HG03460 (cell line): ENCODE data around the gene COPS8.

Experiments
- ATAC-seq: cut with Tn5 transposase; IDR thresholded peaks from one replicate; pipeline ENCODE4 v1.9.1; 2021; ENCODE audit not compliant: unreplicated experiment

Gene COPS8

GRCh38 chr2:237085248-237086221 is at the start of gene COPS8:
Gene COPS8, plus strand, starts transcription at chr2:237085889. Its CDS starts 76 bp downstream, at chr2:237085965.
- peak; percentile 98 for ATAC-seq

DNA sequence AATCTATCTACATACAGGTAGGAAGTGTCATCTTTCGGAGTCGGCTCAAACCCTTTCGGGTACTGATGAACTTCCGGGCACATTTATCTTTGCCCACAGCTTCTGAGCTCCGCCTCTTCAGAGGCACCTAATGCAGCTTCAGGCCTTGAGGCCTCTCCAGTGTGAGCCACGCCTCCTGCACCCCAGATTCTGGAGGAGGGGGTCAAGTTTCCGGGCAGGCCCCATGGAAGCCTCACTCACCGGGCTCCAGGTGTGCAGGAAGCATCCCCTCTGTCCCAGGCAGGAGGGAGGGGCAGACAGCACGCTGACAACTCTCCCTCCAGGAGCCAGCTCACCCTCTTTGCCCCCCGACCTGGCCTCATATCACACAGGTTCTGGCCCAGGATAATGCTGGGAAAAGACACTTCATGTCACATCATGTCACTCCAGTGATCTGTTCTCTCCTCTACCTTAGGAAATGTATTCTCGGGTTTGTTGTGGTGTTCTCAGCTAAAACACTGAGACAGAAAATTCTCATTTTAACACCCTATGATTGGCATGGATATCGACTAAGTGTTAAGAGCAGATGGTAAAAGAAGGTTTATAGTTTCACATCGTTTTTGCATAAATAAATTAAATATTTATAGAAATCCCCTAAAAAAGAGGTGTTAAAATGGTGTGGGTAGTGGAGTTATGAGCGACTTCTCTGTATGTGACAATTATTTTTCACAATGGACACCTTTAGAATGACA is 46.2 kb upstream of the COPS8 start:
- no peak for ATAC-seq

GRCh38 chr2:237041231-237041630 is 44.5 kb upstream of the COPS8 start:
- no peak for ATAC-seq

GRCh38 chr2:237042101-237042500 is 43.6 kb upstream of the COPS8 start:
- no peak for ATAC-seq

DNA sequence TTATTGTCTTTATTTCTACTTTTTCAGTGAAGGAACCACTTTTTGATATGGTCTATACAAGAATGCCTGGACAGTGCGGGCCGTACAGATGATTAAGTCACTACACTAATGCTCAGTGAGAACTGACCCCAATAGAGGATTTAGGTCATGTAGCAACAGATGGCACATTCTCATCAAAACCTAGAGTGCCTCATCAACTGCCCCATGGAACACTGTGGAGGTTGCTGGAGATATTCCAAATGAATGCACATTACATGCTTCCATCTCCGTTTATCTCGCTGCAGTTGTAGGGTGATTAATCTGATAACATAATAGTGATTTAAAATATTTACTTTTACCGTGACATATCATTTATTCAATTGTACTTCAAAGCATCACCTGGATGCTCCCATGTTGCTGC is 41.8 kb upstream of the COPS8 start:
- no peak for ATAC-seq

DNA sequence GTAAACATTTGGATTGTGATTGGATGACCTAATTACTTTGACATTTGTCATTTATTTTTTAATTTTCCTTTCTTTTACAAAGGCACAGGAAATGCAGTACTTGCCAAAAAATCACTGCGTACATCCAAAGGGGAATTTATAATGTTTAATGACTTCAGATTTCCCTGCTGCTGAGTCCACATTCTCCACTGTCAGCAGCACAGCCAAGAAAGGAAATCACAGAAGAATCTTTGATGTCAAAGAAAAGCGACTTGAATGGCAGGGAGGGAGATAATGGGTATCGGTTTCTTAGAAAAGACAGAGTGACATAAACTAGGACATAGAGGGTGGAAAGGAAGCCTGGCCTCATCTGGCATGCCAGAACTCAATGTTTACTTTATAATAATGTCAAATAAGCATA is 41.4 kb upstream of the COPS8 start:
- no peak for ATAC-seq

GRCh38 chr2:237045449-237045848 is 40.2 kb upstream of the COPS8 start:
- ATAC-seq = no peak

DNA sequence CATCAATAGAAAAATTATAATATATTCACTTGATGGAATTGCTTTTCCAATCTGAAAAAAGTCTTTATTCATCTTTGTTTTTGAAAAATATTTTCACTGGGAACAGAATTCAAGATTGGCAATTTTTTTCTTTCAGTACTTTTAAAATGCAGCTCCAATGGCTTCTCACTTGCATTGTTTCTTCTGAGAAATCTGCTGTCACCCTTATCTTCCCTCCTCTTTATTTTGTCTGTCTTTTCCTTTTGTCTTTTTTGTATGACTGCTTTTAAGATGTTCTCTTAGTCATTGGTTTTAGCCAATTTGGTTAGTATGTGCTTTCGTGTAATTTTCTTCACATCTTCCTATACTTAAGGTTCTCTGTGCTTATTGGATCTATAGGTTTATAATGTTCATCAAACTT is 37.1 kb upstream of the COPS8 start:
- ATAC-seq = no peak

DNA sequence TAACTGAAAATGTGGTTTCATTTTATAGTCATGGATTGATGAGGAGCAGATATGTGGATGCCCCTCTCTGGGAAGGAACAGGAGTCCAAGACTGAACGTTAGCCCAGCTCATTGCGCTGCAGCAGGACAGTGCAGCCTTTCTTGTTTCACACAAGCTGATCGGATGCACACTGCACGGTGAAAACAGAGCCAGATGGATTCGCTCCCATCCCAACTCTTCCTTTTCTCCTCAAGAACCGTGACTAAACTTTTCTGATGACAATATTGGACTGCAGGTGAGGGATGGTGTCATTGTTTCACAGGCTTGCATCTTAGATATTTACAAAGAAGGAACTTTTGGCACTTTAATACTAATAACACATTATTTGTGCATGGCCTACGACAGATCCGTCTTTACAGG is 33.8 kb upstream of the COPS8 start:
- ATAC-seq = no peak

DNA sequence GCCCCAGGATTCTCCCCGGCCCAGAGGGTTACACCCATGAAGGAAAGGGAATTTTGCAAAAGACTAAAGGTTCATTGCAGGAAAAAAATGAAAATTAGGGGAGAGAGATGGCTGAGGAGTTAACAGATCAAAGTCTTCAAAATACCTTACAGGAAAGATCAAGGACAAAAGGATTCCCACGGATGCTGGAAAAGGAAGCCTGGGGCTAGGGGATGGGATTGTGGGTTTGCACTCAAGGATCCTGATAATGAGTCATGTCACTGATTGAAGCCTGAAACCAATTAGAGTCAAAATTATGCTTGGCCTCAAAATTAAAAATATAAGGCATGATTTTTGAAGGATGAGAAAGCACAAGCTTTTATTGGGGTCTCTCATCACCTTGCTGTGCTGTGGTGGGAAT is 32.6 kb upstream of the COPS8 start:
- no peak for ATAC-seq

DNA sequence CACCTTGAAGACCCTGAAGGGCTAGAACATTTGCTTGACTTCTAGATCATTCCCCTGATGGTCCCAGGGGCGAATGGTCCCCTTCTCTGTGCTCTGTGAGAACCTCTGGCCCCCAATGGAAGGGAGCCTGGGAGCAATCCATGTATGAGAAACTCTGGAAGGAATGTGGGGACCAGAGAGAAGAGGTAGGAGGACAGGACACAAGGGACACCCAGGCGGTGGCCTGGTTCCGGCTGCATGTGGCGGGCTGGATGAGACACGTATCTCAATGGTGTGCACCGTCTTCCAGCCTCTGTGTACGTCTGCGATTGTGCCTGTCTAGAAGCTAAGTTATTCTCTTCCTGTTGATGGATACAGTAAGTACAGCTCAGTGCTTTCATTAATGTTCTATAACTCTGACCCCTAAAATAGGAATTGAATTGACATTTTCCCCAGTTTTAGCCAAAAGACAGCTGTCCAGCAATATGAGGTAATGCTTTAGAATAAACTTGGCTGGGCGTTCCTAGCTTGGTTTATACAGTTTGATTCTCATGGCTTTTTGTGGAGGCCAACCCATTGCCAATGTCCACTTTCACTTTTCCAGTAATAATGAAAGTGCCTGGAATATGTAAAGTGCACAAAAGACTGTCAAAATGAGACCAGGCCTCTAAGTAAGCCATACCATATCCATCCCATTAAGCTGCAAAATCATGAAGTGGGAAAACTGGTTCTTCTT is 30.1 kb upstream of the COPS8 start:
- no peak for ATAC-seq

DNA sequence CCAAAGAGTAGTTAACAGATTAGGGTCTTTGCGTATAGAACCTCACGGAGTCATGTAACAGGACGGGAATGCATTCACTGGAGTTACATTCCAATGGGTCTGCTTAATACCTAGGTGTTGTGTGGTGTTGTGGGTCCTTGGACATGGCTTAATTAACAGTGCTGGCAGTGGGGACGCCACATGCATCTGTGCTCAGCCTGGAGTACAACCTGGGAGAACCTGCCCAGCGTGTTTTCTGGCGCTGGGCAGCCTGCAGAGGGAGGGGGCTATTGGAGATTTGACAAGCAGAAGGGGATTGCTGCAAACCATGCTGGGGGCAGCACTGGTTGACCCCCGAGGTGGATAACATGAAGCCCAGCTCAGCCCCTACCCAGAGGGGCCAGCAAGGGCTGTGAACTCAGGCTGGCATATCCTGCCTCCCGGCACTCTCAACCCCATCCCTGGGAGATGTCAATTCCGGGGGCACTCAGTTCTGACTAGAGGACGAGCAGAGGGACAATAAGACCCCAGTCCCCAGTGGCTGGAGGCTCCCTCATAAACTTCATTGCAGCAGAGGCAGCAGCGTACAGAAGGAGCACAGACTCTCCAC is 29.3 kb upstream of the COPS8 start:
- ATAC-seq = no peak

- ATAC-seq = no peak
Measured at GRCh38 chr2:237057107-237057506, 28.6 kb upstream of the COPS8 start.

DNA sequence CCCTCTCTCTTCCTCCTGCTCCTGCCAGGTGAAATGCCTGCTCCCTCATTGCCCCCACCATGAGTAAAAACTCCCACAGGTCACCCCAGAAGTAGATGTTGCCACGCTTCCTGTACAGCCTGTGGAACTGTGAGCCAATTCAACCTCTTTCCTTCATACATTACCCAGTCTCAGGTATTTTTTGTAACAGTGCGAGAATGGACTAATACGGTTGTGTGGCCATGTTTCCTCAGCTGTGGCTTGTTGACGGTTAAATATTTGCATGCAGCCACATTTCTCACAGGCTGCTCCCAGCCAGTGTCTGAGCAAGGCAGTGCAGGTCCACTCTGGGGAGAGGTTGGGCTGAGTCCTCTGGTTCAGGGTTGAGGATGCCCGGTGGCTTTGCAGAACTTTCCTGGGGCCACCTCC is 27.8 kb upstream of the COPS8 start:
- peak; percentile 87 for ATAC-seq

DNA sequence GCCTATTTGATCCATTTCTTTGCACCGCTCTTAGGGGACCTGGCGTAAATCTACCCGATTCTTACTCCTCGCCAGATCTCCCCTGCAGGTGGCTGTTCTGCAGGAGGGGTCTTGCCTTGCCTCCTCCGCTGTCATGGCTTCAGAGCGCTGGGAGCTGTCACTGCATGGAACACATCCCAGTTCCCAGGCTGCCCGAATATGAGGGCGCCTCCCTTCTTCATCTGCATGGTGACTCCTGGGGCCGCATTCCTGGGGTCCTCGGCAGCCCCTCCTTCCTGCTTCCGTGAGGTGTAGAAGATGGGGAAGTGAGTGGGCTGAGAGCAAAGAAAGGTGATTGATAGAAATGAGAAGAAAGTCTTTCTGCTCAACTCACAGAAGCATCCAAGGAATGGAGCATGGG is 27.3 kb upstream of the COPS8 start:
- ATAC-seq = no peak

GRCh38 chr2:237059155-237059875 is 26.4 kb upstream of the COPS8 start:
- peak; percentile 60 for ATAC-seq

GRCh38 chr2:237060534-237061312 is 25.0 kb upstream of the COPS8 start:
- no peak for ATAC-seq

- no peak for ATAC-seq
Measured at GRCh38 chr2:237061356-237061755, 24.3 kb upstream of the COPS8 start.

- ATAC-seq = no peak
Measured at GRCh38 chr2:237062585-237062984, 23.1 kb upstream of the COPS8 start.
